Suppressor macrophage treated with lipopolysaccharide for 1 hour (primary cell): Measurements from ENCODE around the gene CCDC187.

Source experiments
- DNase-seq, 3 donors: peaks; one replicate each; pipeline ENCODE4 v3.0.0-alpha.2; 2020 to 2022

Gene CCDC187

GRCh38 chr9:136222166-136222905 is 81.6 kb downstream of the CCDC187 start:
- no peak for DNase-seq

DNA sequence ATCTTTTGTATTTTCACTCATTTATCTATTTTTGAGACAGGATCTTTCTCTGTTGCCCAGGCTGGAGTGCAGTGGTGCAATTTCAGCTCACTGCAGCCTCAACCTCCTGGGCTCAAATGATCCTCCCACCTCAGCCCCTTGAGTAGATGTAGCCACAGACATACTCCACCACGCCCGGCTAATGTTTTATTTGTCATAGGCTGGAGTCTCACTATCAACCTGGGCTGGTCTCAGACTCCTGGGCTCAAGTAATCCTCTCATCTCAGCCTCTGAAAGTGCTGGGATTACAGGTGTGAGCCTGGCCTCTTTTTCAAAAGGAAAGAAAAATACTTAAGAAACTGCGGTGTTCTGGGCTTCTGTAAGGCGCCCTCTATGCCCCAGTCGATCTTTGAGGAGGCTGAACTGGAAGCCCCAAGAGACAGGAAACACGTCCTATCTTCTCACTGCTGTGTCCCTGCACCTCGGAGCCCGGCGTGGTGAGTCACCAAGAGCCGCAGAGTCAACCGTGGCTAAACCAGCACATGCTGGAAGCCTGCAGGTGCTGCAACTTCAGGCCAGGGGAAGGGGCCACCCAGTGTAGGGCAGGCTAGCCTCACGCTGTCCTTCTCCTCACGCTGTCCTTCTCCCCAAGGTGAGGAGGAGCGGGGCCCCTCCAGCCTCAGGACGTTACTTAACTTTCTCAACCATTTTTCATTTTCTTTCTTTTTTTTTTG is 83.7 kb downstream of the CCDC187 start:
- DNase-seq = no peak

DNA sequence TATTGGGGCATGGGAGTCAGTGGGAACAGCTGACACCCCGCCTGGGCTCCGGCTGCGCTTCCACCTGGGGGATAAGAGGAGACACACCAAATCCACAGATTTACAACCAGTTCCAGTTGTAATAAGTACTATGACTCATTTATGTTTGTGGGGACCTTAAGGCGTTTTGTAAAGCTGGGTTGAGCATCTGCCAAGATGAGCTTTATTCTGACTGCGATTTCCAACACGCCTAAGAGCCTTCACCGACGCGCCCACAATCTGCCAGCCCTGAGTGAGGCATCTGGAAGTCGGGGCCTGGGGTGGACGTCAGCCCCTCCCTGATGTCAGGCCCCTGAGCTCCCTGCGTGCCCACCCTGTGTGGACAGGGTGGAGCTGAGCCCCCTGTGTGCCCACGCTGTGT is 84.6 kb downstream of the CCDC187 start:
- DNase-seq = no peak

DNA sequence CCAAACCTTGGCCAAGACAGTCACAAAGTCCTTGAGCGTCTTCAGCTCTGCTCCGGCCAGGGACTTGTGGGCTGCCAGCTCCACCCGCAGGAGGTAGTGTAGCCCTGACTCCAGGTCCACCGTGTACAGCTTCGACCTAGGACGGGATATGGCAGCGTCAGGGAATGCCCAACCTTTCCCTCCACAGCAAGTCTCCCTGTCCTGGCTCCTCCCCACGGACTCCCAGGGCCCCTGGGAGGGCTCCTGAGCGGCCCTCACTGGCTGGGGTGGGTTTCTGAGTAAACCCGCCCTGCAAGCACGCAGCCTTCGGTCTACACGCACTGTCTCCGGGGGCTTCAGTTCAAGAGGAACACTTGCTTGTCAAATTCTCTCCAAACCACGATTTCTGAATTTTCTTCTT is 85.2 kb downstream of the CCDC187 start:
- DNase-seq = no peak

GRCh38 chr9:136218271-136218670 is 85.6 kb downstream of the CCDC187 start:
- no peak for DNase-seq

DNA sequence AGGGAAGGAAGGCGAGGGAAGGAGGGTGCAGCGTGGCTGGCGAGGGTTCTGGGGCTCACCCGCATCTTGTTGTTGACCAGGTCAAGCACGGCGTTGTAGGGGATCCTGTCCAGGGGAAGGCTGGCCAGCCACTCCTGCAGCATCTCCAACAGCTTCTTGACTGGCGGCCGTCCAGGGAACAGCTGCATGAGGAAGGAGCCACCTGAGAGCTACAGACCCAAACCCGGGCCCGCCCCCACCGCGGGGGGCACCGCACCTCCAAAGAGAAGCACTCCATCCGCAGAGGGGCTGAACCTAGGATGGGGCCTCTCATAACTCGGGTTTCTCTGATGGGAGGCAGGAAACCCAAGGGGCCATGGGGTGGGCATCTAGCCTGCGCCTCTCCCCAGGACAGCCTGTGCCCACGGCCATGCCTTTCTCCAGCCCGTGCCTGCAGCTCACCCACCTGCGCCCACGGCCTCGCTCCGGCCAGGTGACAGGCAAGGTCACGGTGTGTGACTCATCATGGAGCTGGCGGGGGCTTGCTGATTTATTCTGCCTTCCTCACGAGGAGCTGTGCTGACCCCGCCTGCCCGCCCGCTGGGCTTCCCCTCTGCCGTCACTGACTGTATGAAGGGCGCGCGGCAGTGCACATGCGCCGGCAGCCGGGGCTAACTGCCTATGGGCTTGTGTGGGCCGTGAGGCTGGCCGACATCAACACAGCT is 87.2 kb downstream of the CCDC187 start:
- no peak for DNase-seq

- no peak for DNase-seq
Measured at GRCh38 chr9:136213733-136214132, 90.2 kb downstream of the CCDC187 start.

GRCh38 chr9:136212345-136212950 is 91.4 kb downstream of the CCDC187 start:
- DNase-seq = no peak

DNA sequence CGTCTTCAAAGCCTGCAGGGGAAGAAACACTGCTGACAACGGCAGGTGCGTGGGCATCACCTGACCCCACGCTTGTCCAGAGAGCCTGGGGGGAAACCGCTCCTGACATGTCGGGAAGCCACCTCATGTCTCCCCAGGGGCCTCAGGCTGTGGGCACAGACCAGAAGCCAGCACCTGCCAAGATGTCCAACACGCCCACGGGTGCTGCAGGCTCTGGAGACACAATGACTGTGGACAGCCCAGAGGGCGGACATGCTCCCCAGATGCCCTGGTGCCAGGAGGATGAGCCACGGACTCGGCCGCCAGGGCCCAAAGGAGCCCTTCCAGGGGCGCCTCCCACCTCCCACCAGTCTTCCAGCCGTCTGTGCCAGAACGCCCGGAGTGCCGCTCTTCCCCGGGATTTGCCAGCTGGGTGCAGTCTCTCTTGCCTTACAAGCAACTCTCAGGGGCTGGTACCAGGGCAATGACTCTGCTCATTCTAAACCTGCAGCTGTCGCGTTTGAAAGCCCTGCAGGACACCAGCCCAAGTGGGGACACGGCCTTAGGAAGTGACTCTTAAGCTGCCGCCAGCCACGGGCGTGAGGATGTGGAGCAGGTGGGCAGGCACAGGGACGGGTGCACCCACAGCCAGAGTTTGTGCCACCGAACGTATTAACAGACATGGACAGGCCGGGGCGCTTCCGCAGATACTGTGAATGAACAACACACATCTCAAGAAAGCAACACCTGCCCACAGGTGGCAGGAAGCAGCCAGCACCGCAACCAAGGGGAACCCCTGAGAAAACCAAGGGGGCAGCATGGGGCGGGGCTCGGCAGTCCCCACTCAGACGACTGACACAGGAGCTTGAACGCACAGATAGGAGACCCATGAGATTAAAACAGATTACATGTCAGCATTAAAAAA is 92.2 kb downstream of the CCDC187 start:
- DNase-seq = no peak

- no peak for DNase-seq
Measured at GRCh38 chr9:136211006-136211405, 92.9 kb downstream of the CCDC187 start.

DNA sequence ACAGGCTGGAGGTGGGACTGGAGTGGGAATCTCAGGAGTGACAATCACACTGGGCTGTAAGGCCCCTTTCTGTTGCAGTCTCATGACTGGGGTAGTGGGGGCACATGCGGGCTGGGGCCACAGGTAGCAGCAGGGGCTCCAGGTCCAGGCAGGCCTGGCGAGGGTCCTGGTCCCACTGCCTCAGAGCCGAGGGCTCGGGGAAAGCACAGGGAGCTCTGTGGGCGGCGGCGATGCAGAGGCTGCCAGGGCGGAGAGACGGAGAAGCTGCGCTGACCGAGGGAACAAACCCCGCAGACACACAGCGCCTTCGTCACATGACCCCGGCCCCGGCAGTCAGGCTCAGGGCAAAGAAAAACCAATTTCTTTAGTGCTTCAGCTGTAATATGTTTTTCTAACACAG is 93.6 kb downstream of the CCDC187 start:
- no peak for DNase-seq

GRCh38 chr9:136209786-136210185 is 94.1 kb downstream of the CCDC187 start:
- DNase-seq = no peak

- DNase-seq = no peak
Measured at GRCh38 chr9:136209232-136209631, 94.7 kb downstream of the CCDC187 start.

DNA sequence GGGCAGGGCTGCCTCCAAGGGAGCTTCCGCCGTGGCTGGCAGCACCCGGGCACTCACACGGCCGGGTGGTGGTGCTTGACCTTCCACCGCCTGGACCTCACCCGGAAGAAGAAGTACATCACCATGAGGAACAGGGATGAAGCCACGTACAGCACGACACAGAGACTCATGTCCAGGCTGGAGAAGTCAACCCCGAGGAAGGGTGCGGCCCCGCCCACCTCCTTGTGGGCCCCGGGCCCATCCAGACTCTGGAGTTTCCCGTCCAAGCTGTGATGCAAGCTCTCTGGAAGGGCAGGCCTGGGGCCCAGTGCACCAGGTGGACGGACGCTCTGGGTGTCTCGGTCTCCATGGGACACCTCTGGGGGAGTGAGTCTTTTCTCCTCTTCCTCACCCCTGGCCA is 95.2 kb downstream of the CCDC187 start:
- no peak for DNase-seq

DNA sequence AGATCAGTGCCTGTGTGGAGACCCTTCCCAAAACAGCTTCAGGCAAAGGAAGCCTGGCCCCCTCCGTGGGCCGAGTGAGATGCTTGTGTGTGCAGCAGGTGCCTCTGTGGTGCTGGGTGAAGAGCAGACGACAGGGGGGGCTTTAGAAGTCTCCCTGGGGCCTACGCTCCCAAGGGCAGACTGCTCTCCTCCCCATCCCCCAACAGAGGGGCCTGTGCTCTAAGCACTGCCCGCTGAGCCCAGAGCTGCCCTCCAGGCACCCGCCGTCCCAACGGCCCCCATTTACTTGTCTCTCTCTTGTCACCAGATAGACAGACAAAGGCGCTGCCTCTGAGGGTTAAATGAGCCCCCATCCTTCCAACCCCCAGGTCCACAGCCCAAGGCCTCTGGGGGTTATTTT is 96.3 kb downstream of the CCDC187 start:
- no peak for DNase-seq

GRCh38 chr9:136206602-136207275 is 97.2 kb downstream of the CCDC187 start:
- DNase-seq = peak; percentile 20 to 29 (median 22)

- no peak for DNase-seq
Measured at GRCh38 chr9:136205707-136205992, 98.2 kb downstream of the CCDC187 start.

- peak; percentile 23 to 68 (median 44) for DNase-seq
Measured at GRCh38 chr9:136204838-136205706, 98.8 kb downstream of the CCDC187 start, which contains the start of gene LHX3. Gene LHX3, minus strand, starts transcription at chr9:136205128. Its CDS starts 116 bp downstream, at chr9:136205012.

DNA sequence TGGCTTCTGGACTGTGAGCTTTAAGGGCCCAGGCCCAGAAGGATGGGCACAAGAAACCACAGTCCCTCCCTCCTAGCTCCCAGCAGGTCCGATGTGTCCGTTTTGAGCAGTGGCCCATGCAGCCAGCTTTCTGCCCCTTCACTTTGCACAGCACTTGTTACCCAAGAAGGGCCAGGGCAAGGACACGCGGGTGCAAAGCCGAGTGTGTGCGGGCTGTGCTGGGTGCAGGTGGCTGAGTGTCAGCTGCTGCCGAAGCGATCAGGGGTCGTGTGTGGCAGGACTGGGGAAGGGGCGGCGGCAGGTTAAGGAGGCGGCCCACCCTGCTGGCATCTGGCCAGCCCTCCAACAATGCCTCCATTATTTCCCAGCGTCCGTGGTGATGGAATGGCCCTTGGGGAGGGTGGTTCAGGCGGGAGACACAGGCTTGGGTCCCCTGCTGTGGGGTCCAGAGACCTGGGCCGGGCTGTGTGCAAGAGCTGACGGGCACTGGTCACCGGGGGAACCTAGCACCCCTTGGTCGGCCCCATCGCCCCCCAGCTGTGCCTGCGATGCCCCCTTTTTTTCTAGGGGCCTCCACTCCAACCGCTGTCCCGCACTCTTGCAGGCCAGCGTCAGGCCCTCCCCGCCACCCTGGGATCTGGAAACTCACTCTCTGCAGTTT is 99.6 kb downstream of the CCDC187 start:
- DNase-seq = no peak
